ENCODE results near the gene PHAF1. TPM values are rescaled to one million over a fixed set of nuclear protein-coding genes. Genes with fewer than 3 reads are reported as not detected.

The PHAF1 gene
- total and polyA plus RNA-seq, 9 of the 15 experiments (the other 6 are each of a cell fraction or from before 2014, with no cell fraction given) = 5.1 to 25.4 (median 13.8) TPM

GRCh38 chr16:67181346-67181745, 71.6 kb downstream of the PHAF1 start:
- peaks cover 13 to 56% of the 10 kb centered on the region in 2 experiments for H3K4me1 ChIP-seq (replicated peaks in 1 of 2; ENCODE audit: control insufficient read depth in 2 of 2, insufficient read depth in 2 of 2, low read length in 2 of 2)
- ATAC-seq (no peak), DNase-seq (ENCODE audit: extremely low read depth in 1 of 4, low spot score in 3 of 4) (no peak), FAIRE-seq (no peak)
- no peak overlapping the region for H3K27ac ChIP-seq (ENCODE audit: extremely low read depth, low read depth, low read length)
- peaks cover 14% of the 10 kb centered on the region for H3K79me2 ChIP-seq (ENCODE audit: control insufficient read depth, insufficient read depth, low read length)
- 33% methylated on average over 2 of the region's 2 CpGs for WGBS (ENCODE audit: insufficient coverage, low coverage, missing lambda C conversion rate)
- H4K20me1 ChIP-seq (replicated peaks; ENCODE audit: control insufficient read depth, insufficient read depth, low read length) = peaks cover 11% of the 10 kb centered on the region
- TF ChIP-seq NFYB (IDR thresholded peaks at IDR 0.05; ENCODE audit: extremely low read depth, insufficient read length) (no peak), PRPF4 (IDR thresholded peaks at IDR 0.05; ENCODE audit: insufficient read depth, low read depth, low read length, poor library complexity, severe bottlenecking) (no peak), MAFK (IDR thresholded peaks at IDR 0.05; ENCODE audit: low read length) (no peak), HCFC1 (IDR thresholded peaks at IDR 0.05; ENCODE audit: low read depth, low read length) (no peak), POLR2A (conservative IDR thresholded peaks at IDR 0.05) (no peak), CBX1 (IDR thresholded peaks at IDR 0.05; ENCODE audit: low read depth) (no peak), PURB (CRISPR knock-in tag; IDR thresholded peaks at IDR 0.05; ENCODE audit: low read depth) (no peak), ZNF407 (IDR thresholded peaks at IDR 0.05; ENCODE audit: low read depth) (no peak), ZEB2 (IDR thresholded peaks at IDR 0.05) (no peak), CBFA2T3 (IDR thresholded peaks at IDR 0.05) (no peak), SRSF1 (IDR thresholded peaks at IDR 0.05; ENCODE audit: low read depth, low read length) (no peak), ZNF699 (CRISPR knock-in tag; IDR thresholded peaks at IDR 0.05; ENCODE audit: insufficient replicate concordance) (no peak), ZNF239 (CRISPR knock-in tag; IDR thresholded peaks at IDR 0.05) (no peak), ZNF778 (CRISPR knock-in tag; IDR thresholded peaks at IDR 0.05) (no peak), ZNF445 (CRISPR knock-in tag; IDR thresholded peaks at IDR 0.05; ENCODE audit: low read depth) (no peak), MYNN (IDR thresholded peaks at IDR 0.05) (no peak), MYNN (CRISPR knock-in tag; IDR thresholded peaks at IDR 0.05) (no peak), TCF7 (IDR thresholded peaks at IDR 0.05; ENCODE audit: borderline replicate concordance) (no peak)
- in situ Hi-C loops (cut with MboI) (no loop called here), intact Hi-C loops (cut with micrococcal nuclease) (loop anchor here (10.0 kb wide), 2 partner anchors 167 to 227 kb away; no protein-coding TSS in a partner anchor)
- H3K27me3 ChIP-seq (ENCODE audit: control insufficient read depth in 2 of 2, insufficient read depth in 2 of 2, low read length in 2 of 2) = no peaks in the 10 kb centered on the region
- H3K4me3 ChIP-seq = no peak overlapping the region
- ChIA-PET POLR2A (interaction anchor here (1.5 kb wide), 1 partner anchor 8 kb away, joined by 3 read pairs; no protein-coding TSS in a partner anchor), CTCF (ENCODE audit: low intra/inter-chr PET ratio) (no interaction called here)
- H3K36me3 ChIP-seq (ENCODE audit: control insufficient read depth, insufficient read depth, low read length) = no peaks in the 10 kb centered on the region
- H3K9me3 ChIP-seq (replicated peaks; ENCODE audit: control insufficient read depth, insufficient read depth, low read depth, low read length) = no peaks in the 10 kb centered on the region
- no peak overlapping the region for H2AFZ ChIP-seq (ENCODE audit: low read depth, low read length)
- BruUV-seq (replicated peaks) = no TSS peak
- H3K4me2 ChIP-seq (ENCODE audit: insufficient read depth, low read length) = no peak overlapping the region
- no peaks in the 10 kb centered on the region for H3K9me1 ChIP-seq (ENCODE audit: control insufficient read depth, insufficient read depth, low read length)
- peak overlapping the region in 1 of 2 experiments; percentile 51; a peak in 1 of 4 replicates for H3K9ac ChIP-seq (ENCODE audit: insufficient read depth in 1 of 2, low read depth in 2 of 2, low read length in 2 of 2)

All from K562 (cell line).